SK-N-SH (cell line): ENCODE results near the gene SRGAP1. TPM values are rescaled to one million over a fixed set of nuclear protein-coding genes. Genes with fewer than 3 reads are reported as not detected.

ENCODE experiments used
- CTCF ChIA-PET: fragments of 300-600, 350-600 bp; formaldehyde crosslinking; extraction: SDS; loops from one replicate; lab custom pipeline; 2021; lab: Yijun Ruan, JAX
- POLR2A ChIA-PET: fragments of 350-600 bp; sonication (Branson Sonifier 250); formaldehyde crosslinking; extraction: SDS; loops from one replicate; lab custom pipeline; 2020; ENCODE audit warnings: antibody characterized with exemption, inconsistent platforms; lab: Yijun Ruan, JAX
- DNase-seq: peaks from one replicate; pipeline ENCODE4 v3.0.0; 2012
- H2AFZ ChIP-seq: fragments of 200-600 bp; sonication (generic); 2 replicates; pipeline ENCODE4 v1.8.1; 2016; ENCODE audit warnings: antibody characterized with exemption, mild to moderate bottlenecking, low read depth
- H3F3A ChIP-seq: fragments of 200-600 bp; sonication (generic); replicated peaks from 2 replicates; pipeline ENCODE3; 2016; ENCODE audit warnings: antibody characterized with exemption, mild to moderate bottlenecking; ENCODE audit not compliant: insufficient read depth
- H3K27ac ChIP-seq, 2 experiments: fragments of 200-500 bp in 1 of 2; fragments of 200-600 bp in 1 of 2; sonication (Bioruptor generic) in 1 of 2; sonication (generic), shearing (Covaris generic) in 1 of 2; 2 replicates each; pipeline versions ENCODE4 v1.5.1 to v1.6.1; 2014 to 2016; ENCODE audit warnings: low read depth in 2 of 2, inconsistent platforms in 1 of 2, low read length in 1 of 2, mild to moderate bottlenecking in 1 of 2, mixed read lengths in 1 of 2
- H3K27me3 ChIP-seq: fragments of 200-600 bp; sonication (generic), shearing (Covaris generic); 2 replicates; pipeline ENCODE4 v1.6.1; 2016; ENCODE audit warnings: mixed run types; ENCODE audit not compliant: insufficient read depth
- H3K36me3 ChIP-seq, 2 experiments: fragments of 200-500 bp in 1 of 2; fragments of 200-600 bp in 1 of 2; sonication (Bioruptor generic) in 1 of 2; sonication (generic) in 1 of 2; replicated peaks in 1 of 2; 2 replicates each; pipeline versions ENCODE3 to v1.5.1; 2014 to 2016; ENCODE audit warnings: low read length in 1 of 2, mild to moderate bottlenecking in 1 of 2; ENCODE audit not compliant: insufficient read depth in 2 of 2, control insufficient read depth in 1 of 2
- H3K4me1 ChIP-seq, 2 experiments: fragments of 200-500 bp in 1 of 2; fragments of 200-600 bp in 1 of 2; sonication (Bioruptor generic) in 1 of 2; sonication (generic), shearing (Covaris generic) in 1 of 2; 2 replicates each; pipeline versions ENCODE4 v1.5.1 to v1.6.1; 2014 to 2016; ENCODE audit warnings: low read depth in 1 of 2, low read length in 1 of 2, mixed run types in 1 of 2; ENCODE audit not compliant: insufficient read depth in 2 of 2, control insufficient read depth in 1 of 2
- H3K4me2 ChIP-seq: fragments of 200-600 bp; sonication (generic), shearing (Covaris generic); 2 replicates; pipeline ENCODE4 v1.6.1; 2017; ENCODE audit warnings: mixed run types
- H3K4me3 ChIP-seq, 2 experiments: fragments of 200-500 bp in 1 of 2; fragments of 200-600 bp in 1 of 2; sonication (Bioruptor generic) in 1 of 2; sonication (generic), shearing (Covaris generic) in 1 of 2; 2 replicates each; pipeline versions ENCODE4 v1.5.1 to v1.8.1; 2014 to 2016; ENCODE audit warnings: low read depth in 2 of 2, inconsistent platforms in 1 of 2, low read length in 1 of 2, mild to moderate bottlenecking in 1 of 2, mixed read lengths in 1 of 2, moderate library complexity in 1 of 2
- H3K79me2 ChIP-seq: fragments of 200-600 bp; sonication (generic); 2 replicates; pipeline ENCODE4 v1.8.1; 2017; ENCODE audit warnings: mild to moderate bottlenecking; ENCODE audit not compliant: insufficient read depth
- H3K9ac ChIP-seq: fragments of 200-600 bp; sonication (generic); 2 replicates; pipeline ENCODE4 v1.6.1; 2017; ENCODE audit warnings: mixed run types
- H3K9me2 ChIP-seq: fragments of 200-600 bp; sonication (generic); 2 replicates; pipeline ENCODE4 v1.6.1; 2017; ENCODE audit warnings: mixed run types
- H3K9me3 ChIP-seq: fragments of 200-600 bp; sonication (generic); 2 replicates; pipeline ENCODE4 v1.6.1; 2017; ENCODE audit warnings: mixed run types, mild to moderate bottlenecking, moderate library complexity
- H4K20me1 ChIP-seq: fragments of 200-600 bp; sonication (generic); 2 replicates; pipeline ENCODE4 v1.6.1; 2017; ENCODE audit warnings: mild to moderate bottlenecking, mixed run types; ENCODE audit not compliant: insufficient read depth
- EP300 ChIP-seq, 2 experiments: IDR thresholded peaks; 2 replicates each; pipeline versions ENCODE4 v1.4.0 to v1.6.1; 2012; ENCODE audit warnings: borderline replicate concordance in 1 of 2, low read depth in 1 of 2, low read length in 1 of 2
- EZH2phosphoT487 ChIP-seq: fragments of 200-600 bp; sonication (generic); IDR thresholded peaks from 2 replicates; pipeline ENCODE4 v1.6.1; 2017; ENCODE audit warnings: low read depth, mixed run types, mild to moderate bottlenecking, antibody characterized with exemption, moderate library complexity, borderline replicate concordance
- FOXJ3 ChIP-seq: sonication (generic); formaldehyde crosslinking; IDR thresholded peaks from 2 replicates; pipeline ENCODE4 v1.5.1; 2020; ENCODE audit warnings: mild to moderate bottlenecking, missing genetic modification reagents
- FOXM1 ChIP-seq: IDR thresholded peaks from 2 replicates; pipeline ENCODE4 v1.4.0; 2012; ENCODE audit warnings: low read depth, mild to moderate bottlenecking
- GATA2 ChIP-seq: sonication (generic); formaldehyde crosslinking; IDR thresholded peaks from 2 replicates; pipeline ENCODE4 v1.5.0; 2020; ENCODE audit warnings: mild to moderate bottlenecking, missing genetic modification reagents
- IRF3 ChIP-seq: fragments of 150-350 bp; IDR thresholded peaks from 2 replicates; pipeline ENCODE4 v1.6.1; 2016; ENCODE audit warnings: mild to moderate bottlenecking, low read depth, low read length
- JUND ChIP-seq: IDR thresholded peaks from 2 replicates; pipeline ENCODE4 v1.4.0; 2012
- MAX ChIP-seq: IDR thresholded peaks from 2 replicates; pipeline ENCODE4 v1.4.0; 2012; ENCODE audit warnings: low read depth
- NFIC ChIP-seq: IDR thresholded peaks from 2 replicates; pipeline ENCODE4 v1.4.0; 2012; ENCODE audit warnings: borderline replicate concordance
- NRF1 ChIP-seq: IDR thresholded peaks from 2 replicates; pipeline ENCODE4 v1.6.1; 2012; ENCODE audit warnings: low read depth, mild to moderate bottlenecking, low read length
- RCOR1 ChIP-seq: fragments of 150-350 bp; IDR thresholded peaks from 2 replicates; pipeline ENCODE4 v1.6.1; 2017; ENCODE audit warnings: antibody characterized with exemption, low read length
- RFX5 ChIP-seq: IDR thresholded peaks from 2 replicates; pipeline ENCODE4 v1.6.1; 2012; ENCODE audit warnings: mild to moderate bottlenecking, improper control_type of control experiment, low read length
- RXRA ChIP-seq: IDR thresholded peaks from 2 replicates; pipeline ENCODE4 v1.4.0; 2012; ENCODE audit warnings: low read depth, mild to moderate bottlenecking, borderline replicate concordance
- SMC3 ChIP-seq: IDR thresholded peaks from 2 replicates; pipeline ENCODE4 v1.6.1; 2012; ENCODE audit warnings: low read depth, low read length, improper control_type of control experiment
- TAF1 ChIP-seq: IDR thresholded peaks from 2 replicates; pipeline ENCODE4 v1.6.1; 2012; ENCODE audit warnings: low read depth, mild to moderate bottlenecking, low read length, moderate library complexity, borderline replicate concordance
- TCF12 ChIP-seq: IDR thresholded peaks from 2 replicates; pipeline ENCODE4 v1.4.0; 2012
- TEAD4 ChIP-seq: IDR thresholded peaks from 2 replicates; pipeline ENCODE4 v1.4.0; 2012; ENCODE audit warnings: mild to moderate bottlenecking, borderline replicate concordance; ENCODE audit not compliant: insufficient read depth
- USF1 ChIP-seq: IDR thresholded peaks from 2 replicates; pipeline ENCODE4 v1.4.0; 2012; ENCODE audit warnings: low read depth, borderline replicate concordance
- YY1 ChIP-seq: IDR thresholded peaks from 2 replicates; pipeline ENCODE4 v1.4.0; 2012; ENCODE audit warnings: low read depth, mild to moderate bottlenecking
- ZBTB33 ChIP-seq: IDR thresholded peaks from 2 replicates; pipeline ENCODE4 v1.4.0; 2012; ENCODE audit warnings: low read depth, borderline replicate concordance
- WGBS: methylation state at CpG from one replicate; pipeline ENCODE4 v1.1.6; 2017; ENCODE audit warnings: low lambda C conversion rate; 5-methylcytosine and 5-hydroxymethylcytosine counted together
- polyA plus RNA-seq, 3 experiments: library from polyadenylated mRNA; depleted of rRNA; stranded (reverse); fragments of >200 nt; gene quantifications; 2 replicates each; pipeline ENCODE4 v1.2.3, GENCODE V29; 2012

SRGAP1 gene
- polyA plus RNA-seq, 1 of the 3 experiments (the other 2 are of a cell fraction): 2.6 TPM

GRCh38 chr12:64172143-64172970 is 327.9 kb downstream of the SRGAP1 start (continued):
- TF ChIP-seq EZH2phosphoT487: no peak
- no peak for TF ChIP-seq ZBTB33
- no peak for TF ChIP-seq YY1
- no peak for TF ChIP-seq EP300 (IDR thresholded peaks at IDR 0.05; ENCODE audit: borderline replicate concordance in 1 of 2, low read depth in 1 of 2, low read length in 1 of 2)
- no peak for TF ChIP-seq TEAD4
- TF ChIP-seq TCF12: no peak

- H3K9ac ChIP-seq: no peak overlapping the region
- H3K27ac ChIP-seq: no peak overlapping the region
- 94% methylated on average over 3 of the region's 3 CpGs for WGBS
- ChIA-PET CTCF (interaction anchor here (1.1 to 3.9 kb wide), 3 partner anchors 8 to 329 kb away, joined by 3 to 21 read pairs (median 8); partner anchors contain the start of gene SRGAP1), POLR2A (no interaction called here)
- no peaks in the 10 kb centered on the region for H3K9me3 ChIP-seq
- H3K4me2 ChIP-seq: no peak overlapping the region
- TF ChIP-seq FOXM1 (no peak), SMC3 (no peak), TAF1 (no peak), JUND (no peak), GATA2 (CRISPR knock-in tag) (no peak), RCOR1 (no peak), RFX5 (no peak), TEAD4 (no peak), NFIC (no peak), USF1 (no peak), NRF1 (no peak), RXRA (no peak), MAX (no peak), IRF3 (no peak), FOXJ3 (CRISPR knock-in tag) (no peak), EZH2phosphoT487 (no peak)
- no peaks in the 10 kb centered on the region for H3K36me3 ChIP-seq
- H3K4me3 ChIP-seq: no peak overlapping the region
- no peaks in the 10 kb centered on the region for H4K20me1 ChIP-seq
- H3K9me2 ChIP-seq: no peaks in the 10 kb centered on the region
- H3K79me2 ChIP-seq: no peaks in the 10 kb centered on the region
- peaks cover 30% of the 10 kb centered on the region for H3F3A ChIP-seq
- no peaks in the 10 kb centered on the region for H3K27me3 ChIP-seq
- no peak overlapping the region for H2AFZ ChIP-seq
- no peak for DNase-seq
- H3K4me1 ChIP-seq: peaks cover 2 to 33% of the 10 kb centered on the region in 2 experiments
These were observed 329.0 kb downstream of the SRGAP1 start for GRCh38 chr12:64173456-64173855.
